Stimulated activated CD8-positive, alpha-beta memory T cell treated with anti-CD3 and anti-CD28 coated beads, Interleukin-15, amount 100 ng/mL, for 24 hours (primary cell): ENCODE data around the gene CFAP54.
"Not testable (repeated sequence)": the region's sequence is repeated elsewhere in the genome, so short reads cannot be mapped to it uniquely, and the experiment has no call there.

ENCODE experiments used
- DNase-seq: peaks from one replicate; pipeline ENCODE4 v3.0.0-alpha.2; 2020; ENCODE audit warnings: low read depth

CFAP54 gene

DNA sequence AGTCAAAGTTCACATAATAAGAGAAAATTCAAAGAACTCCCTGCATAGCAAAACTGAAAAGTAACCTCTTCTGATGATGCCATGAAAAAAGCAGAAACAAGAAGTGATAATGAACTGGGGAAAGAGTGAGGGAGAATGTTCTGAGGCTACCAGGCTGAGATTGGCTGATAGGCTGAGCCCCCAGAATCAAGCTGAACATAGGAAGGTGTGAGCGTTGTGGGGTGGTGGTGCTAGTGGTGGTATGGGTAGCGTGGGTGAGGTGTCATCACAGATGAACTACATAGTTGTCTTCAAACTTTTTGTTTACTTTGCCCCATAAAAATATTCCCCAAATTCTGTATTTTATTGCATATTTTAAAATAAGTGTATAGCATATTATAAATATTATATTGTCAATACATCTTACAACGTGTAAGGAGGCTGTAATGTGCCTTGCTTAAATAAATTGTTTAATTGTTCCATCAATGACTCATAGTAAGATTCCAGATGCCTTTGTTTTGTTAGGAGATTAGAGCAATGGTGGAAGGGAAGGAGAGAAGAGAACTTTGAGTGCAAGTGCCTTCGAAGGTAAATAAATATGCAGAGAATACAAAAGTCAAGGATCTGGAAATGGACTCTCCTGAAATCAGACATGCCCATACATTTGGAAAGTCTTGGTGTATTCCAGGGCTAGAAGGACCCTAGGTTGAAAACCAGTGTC lies 15.8 kb upstream of the CFAP54 start:
- no peak for DNase-seq

DNA sequence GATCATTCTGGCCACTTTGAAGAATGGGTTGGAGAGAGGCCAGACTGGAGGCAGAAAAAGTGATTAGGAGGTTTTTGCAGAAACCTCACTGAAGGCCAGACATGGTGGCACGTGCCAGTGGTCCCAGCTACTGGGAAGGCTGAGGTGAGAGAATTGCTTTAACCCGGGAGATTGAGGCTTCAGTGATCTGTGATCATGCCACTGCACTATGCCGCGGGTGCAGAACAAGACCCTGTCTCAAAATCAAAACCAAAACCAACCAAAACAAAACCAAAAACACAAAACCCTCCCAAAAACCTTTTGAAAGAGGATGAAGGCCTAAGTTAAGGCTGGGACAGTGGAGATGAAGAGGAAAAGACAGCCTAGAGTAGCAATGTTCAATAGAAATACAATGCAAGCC lies 15.2 kb upstream of the CFAP54 start:
- DNase-seq = no peak

- no peak for DNase-seq
Observed at GRCh38 chr12:96478011-96478410, 11.4 kb upstream of the CFAP54 start.

- no peak for DNase-seq
Observed at GRCh38 chr12:96482086-96482485, 7.3 kb upstream of the CFAP54 start.

- no peak for DNase-seq
Observed at GRCh38 chr12:96483116-96483515, 6.3 kb upstream of the CFAP54 start.

DNA sequence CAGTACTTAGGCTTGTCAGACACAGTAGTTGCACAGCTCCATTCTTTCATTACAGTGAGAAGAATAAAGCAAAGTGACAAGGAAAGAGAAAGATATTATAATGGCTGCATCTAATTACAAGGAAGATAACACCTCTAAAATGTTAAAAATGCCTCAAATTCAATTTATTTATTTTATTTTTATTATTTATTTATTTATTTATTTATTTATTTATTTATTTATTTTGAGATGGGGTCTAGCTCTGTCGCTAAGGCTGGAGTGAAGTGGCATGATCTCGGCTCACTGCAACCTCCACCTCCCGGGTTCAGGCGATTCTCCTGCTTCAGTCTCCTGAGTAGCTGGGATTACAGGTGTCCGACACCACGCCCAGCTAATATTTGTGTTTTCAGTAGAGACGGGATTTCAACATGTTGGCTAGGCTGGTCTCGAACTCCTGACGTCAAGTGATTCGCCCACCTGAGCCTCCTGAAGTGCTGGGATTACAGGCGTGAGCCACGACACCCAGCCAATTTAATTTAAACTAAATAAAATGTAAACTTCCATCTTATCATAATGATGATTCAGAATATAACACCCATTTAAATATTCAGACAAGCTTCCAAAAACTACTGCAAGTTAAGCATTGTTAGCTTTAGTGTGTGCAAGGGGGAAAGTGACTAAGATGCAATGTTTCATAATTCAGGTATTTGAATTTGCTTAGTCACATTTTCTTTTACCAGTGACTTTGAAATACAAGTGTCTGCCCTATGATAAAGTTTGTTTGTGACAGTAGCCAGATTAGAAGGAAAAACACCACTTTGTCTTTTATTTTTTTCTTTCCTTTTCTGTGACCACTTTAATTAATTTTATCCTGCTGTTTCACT lies 2.4 kb upstream of the CFAP54 start:
- DNase-seq = no peak

DNA sequence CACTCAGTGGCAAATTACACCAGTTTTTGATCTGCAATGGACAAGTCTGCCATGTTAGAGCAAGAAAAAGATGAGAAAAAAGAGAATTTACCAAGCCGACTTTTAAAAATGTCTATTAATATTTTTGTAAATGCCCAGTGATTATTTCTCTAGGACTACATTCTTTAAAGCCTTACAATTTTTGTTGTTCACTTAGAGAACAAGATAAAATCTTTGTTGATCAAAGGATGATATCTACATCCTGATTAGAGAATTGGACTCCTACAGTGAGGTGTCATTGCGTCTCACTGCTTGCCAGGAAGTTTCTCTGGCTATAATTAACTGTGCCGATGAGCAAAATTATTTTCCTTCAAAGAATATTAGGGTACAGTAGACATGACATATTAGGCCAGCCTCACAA lies 1.7 kb upstream of the CFAP54 start:
- no peak for DNase-seq

DNA sequence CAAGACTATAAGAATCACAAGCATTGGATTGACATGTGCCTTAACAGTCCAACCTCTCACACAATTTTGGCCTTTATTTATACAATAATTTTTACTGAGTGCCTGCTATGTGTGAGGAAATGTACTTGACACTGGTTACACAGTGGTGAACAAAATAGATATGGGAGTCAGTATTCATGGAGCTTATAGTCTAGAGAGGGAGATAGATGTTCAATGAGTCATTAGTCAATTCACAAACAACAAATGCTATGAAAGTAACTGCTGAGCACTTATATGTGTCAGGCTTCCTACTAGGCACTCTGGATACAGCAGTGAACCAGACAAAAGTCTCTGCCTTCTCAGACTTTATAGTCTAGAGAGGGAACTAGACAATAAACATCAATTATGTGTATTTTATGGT lies 3.7 kb downstream of the CFAP54 start:
- no peak for DNase-seq

DNA sequence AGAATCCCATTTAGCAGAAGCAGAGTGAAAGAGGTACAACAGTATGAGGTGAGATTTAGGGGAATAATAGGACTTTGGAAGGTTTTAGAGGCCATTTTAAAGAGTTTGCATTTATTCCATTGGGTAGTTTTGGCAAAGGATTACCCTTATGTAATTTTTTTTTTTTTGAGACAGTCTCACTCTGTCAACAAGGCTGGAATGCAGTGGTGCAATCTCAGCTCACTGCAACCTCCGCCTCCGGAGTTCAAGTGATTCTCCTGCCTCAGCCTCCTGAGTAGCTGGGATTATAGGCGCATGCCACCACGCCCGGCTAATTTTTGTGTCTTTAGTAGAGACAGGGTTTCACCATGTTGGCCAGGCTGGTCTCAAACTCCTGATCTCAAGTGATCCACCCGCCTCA lies 4.8 kb downstream of the CFAP54 start:
- not testable (repeated sequence) for DNase-seq

DNA sequence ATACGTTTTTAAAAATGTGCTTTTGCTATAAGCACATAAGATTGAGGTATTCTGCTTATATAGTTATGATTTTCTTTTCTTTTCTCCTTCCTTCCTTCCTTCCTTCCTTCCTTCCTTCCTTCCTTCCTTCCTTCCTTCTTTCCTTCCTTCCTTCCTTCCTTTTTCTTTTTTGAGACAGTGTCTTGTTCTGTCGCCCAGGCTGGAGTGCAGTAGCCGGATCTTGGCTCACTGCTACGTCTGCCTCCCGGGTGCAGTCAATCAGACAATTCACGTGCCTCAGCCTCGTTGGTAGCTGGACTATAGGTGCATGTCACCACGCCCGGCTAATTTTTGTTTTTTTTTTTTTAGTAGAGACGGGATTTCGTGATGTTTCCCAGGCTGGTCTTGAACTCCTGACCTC lies 5.8 kb downstream of the CFAP54 start:
- no peak for DNase-seq

- no peak for DNase-seq
Observed at GRCh38 chr12:96495841-96496545, 6.6 kb downstream of the CFAP54 start.

DNA sequence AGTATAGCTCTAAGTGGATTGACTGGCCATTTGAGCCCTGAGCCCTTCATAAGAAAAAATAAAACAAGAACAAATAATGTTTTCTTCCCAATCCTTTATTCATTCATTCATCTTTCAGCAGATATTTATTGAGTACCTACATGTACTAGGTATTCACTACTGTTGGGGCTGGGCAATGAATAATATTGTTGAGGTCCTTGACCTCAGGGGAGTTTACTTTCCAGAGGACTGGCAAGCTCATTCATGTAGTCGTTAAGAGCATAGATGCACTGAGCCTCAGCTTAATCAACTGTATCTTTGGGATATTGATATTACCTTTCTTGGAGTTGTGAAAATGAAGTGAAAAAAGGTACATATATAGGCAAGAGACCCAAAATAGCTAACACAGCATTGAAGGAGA lies 7.6 kb downstream of the CFAP54 start:
- no peak for DNase-seq

DNA sequence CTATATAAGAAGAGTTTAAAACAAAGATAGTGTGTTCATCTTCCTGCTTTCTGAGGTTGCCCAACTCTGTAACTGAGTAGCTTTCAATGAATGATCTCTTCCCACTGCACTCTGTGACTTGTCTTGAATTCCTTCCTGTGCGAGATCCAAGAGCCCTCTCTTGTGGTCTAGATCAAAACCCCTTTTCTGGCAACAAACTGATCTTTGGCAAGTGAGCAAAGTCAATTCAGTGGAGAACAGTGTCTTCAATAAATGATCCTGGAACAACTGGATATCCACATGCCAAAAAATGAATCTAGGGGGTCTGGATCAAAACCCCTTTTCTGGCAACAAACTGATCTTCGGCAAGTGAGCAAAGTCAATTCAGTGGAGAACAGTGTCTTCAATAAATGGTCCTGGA lies 8.5 kb downstream of the CFAP54 start:
- no peak for DNase-seq

DNA sequence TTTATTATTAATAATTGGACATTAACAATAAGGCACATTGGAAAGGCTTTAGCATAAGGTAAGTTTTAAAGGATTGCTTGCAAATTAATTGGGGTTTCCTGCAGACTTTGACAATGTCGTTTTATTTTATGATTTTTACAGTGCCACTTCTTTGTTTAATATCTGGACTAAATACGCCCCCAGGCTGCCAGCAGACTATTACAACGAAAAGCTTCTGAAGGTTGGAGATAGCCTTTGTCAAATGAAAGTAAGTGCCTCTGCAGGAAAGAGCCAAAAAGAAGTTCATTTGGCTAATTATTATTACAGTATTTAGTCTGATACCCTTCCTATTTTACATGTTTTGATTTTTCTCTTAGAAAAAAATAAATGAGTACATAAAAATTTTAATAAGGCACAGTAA lies 11.3 kb downstream of the CFAP54 start:
- no peak for DNase-seq

- no peak for DNase-seq
Observed at GRCh38 chr12:96501133-96501761, 11.9 kb downstream of the CFAP54 start.

DNA sequence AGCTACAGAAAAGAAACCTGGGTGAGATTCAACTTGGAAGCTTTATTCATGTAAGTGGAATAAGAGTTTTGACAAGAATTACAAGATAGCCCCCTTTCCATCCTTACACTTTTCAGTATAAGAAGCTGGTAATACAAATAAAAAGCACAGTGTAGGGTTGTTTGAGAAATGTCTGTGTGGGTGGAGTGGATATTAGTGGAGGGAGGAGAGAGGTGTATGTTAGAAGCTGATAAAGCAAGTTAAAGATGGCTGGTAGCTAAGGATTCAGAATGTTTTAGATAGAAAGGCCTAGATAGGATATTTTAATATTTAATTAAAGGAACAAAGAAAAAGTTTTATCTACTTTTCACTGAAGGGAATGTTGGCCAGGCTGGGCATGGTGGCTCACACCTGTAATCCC lies 12.5 kb downstream of the CFAP54 start:
- no peak for DNase-seq

DNA sequence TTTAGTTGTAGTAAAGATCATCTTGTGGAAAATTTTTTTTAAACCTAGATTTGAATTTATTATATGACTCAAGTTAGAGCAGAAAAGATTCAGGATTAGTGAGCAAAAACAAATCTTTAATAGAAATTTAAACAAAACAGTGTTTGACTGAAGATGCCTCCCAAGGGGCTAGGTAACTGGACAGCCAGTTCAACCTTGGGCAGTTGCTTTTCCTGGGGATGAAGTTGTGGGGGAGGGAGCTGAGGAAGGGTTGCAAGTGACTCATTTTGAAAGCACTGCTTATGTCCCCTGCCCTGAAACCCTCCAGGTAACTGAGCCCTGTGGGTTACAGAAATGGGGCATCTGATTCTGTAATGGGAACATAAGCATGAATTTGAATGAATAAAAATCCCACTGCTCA lies 13.1 kb downstream of the CFAP54 start:
- DNase-seq = no peak

DNA sequence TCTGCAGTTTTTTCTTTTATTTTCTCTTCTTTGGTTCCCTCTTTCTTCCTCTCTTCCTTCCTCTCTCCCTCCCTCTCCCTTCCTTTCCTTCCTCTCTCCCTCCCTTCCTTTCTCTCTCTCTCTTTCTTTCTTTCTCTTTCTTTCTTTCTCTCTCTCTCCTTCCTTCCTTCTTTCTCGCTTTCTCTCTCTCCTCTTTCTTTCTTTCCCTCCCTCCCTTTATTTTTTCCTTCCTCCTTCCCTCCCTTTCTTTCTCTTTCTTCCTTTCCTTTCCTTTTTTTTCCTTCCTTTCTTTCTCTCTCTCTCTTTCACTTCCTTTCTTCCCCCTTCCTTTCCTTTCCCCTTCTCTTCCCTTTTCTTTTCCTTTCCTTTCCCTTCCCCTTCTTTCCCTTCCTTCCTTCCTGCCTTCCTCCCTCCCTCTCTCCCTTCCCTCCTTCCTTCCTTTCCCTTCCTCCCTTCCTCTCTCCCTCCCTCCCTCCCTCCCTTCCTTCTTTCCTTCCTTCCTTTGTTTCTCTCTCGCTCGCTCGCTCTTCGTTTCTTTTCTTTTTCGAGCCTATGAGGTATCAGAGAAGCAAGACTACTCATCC lies 13.7 kb downstream of the CFAP54 start:
- DNase-seq = no peak

DNA sequence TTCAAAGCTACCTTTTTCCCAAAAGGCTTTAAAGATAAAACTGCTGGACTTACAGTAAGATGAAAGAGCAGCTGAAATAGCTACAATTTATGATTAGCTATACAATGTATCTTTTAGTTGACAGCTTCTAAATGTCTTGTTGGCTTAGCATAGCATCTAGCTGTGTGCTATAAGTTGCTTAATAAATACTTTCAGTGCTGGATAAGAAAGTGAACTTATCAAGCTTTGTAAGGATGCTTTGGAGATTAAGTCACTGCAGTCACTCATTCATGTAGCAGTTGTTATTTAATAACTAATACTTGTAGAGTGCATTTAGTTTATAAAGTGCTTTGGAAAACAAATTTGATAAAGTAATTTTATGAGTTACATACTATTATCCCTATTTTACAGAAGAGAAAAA lies 14.6 kb downstream of the CFAP54 start:
- DNase-seq = no peak

- DNase-seq = no peak
Observed at GRCh38 chr12:96506776-96507175, 17.4 kb downstream of the CFAP54 start.

- no peak for DNase-seq
Observed at GRCh38 chr12:96510306-96510764, 21.0 kb downstream of the CFAP54 start.

DNA sequence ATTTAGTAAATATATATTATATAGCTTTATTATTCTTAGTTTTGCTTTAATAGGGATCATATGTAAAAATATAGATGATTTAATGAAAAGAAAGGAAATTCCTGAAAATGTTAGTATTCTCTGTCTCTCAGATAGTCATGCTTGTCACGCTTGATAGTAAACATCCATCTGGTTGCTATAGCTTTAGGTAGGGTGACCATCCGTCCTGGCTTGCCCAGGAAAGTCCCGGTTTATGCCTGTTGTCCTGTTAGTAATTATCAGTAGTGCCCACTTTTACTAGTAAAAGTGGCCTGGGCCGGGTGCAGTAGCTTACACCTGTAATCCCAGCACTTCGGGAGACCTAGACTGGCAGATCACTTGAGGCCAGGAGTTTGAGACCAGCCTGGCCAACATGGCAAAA lies 23.8 kb downstream of the CFAP54 start:
- DNase-seq = no peak
